Natural killer cell (primary cell): ENCODE results near the gene TTK. TPM values are rescaled to one million over a fixed set of nuclear protein-coding genes. Genes with fewer than 3 reads are reported as not detected.

Experiments
- ATAC-seq, 3 donors: fragments of 150-1000 bp in 2 of 3; fragments of 200-7000 bp in 1 of 3; cut with Tn5 transposase; 1 replicate in 1 of 3; 2 replicates in 2 of 3; pipeline ENCODE4 v1.10.0; 2021; ENCODE audit warnings: mild to moderate bottlenecking in 2 of 3, moderate library complexity in 2 of 3
- DNase-seq, 2 donors: peaks; one replicate each; pipeline versions ENCODE4 v3.0.0 to v3.0.0-alpha.2; 2013 to 2021; ENCODE audit warnings: mixed read lengths in 1 of 2
- H3K27ac ChIP-seq: one replicate; pipeline ENCODE4 v1.5.1; 2013; ENCODE audit warnings: mild to moderate bottlenecking, low read length
- H3K27me3 ChIP-seq: one replicate; pipeline ENCODE4 v1.6.1; 2013; ENCODE audit warnings: low read length; ENCODE audit not compliant: control insufficient read depth, insufficient read depth
- H3K36me3 ChIP-seq: one replicate; pipeline ENCODE4 v1.6.1; 2013; ENCODE audit warnings: low read length; ENCODE audit not compliant: control insufficient read depth, insufficient read depth
- H3K4me1 ChIP-seq: one replicate; pipeline ENCODE4 v1.6.1; 2013; ENCODE audit warnings: low read length; ENCODE audit not compliant: control insufficient read depth, insufficient read depth
- H3K4me3 ChIP-seq: one replicate; pipeline ENCODE4 v1.5.1; 2013; ENCODE audit warnings: low read length
- H3K9me3 ChIP-seq: one replicate; pipeline ENCODE4 v1.6.1; 2013; ENCODE audit warnings: low read length; ENCODE audit not compliant: control insufficient read depth, insufficient read depth
- H3K27ac Mint-ChIP-seq, 2 donors: one replicate each; pipeline ENCODE4 v1.8.0; 2022; ENCODE audit warnings: mild to moderate bottlenecking in 2 of 2, mixed read lengths in 2 of 2, moderate library complexity in 1 of 2
- H3K27me3 Mint-ChIP-seq, 2 donors: one replicate each; pipeline ENCODE4 v1.8.0; 2022; ENCODE audit warnings: low read depth in 2 of 2, mixed read lengths in 2 of 2
- H3K36me3 Mint-ChIP-seq: one replicate; pipeline ENCODE4 v1.8.0; 2022; ENCODE audit warnings: mixed read lengths
- H3K4me1 Mint-ChIP-seq, 2 donors: one replicate each; pipeline ENCODE4 v1.8.0; 2022; ENCODE audit warnings: mixed read lengths in 2 of 2
- H3K4me3 Mint-ChIP-seq: one replicate; pipeline ENCODE4 v1.8.0; 2022; ENCODE audit warnings: mild to moderate bottlenecking, moderate library complexity, mixed read lengths
- H3K9me3 Mint-ChIP-seq, 2 donors: one replicate each; pipeline ENCODE4 v1.8.0; 2022; ENCODE audit warnings: mixed read lengths in 2 of 2
- WGBS: methylation state at CpG from one replicate; pipeline ENCODE4 v1.1.7; 2013; ENCODE audit warnings: missing lambda C conversion rate; ENCODE audit not compliant: insufficient coverage; 5-methylcytosine and 5-hydroxymethylcytosine counted together
- intact Hi-C: fragments of 100-400 bp; cut with micrococcal nuclease; formaldehyde crosslinking; loops from one replicate; pipeline ENCODE4 v1.14.2; 2022
- total RNA-seq, 4 donors: library from RNA; stranded (reverse); fragments of 120-200 nt in 1 of 4; gene quantifications; one replicate each; pipeline versions ENCODE4 v1.2.3 to v1.2.4, GENCODE V29; 2013 to 2022
- TF ChIP-seq, protein P1 (sequence below): fragments of 200-600 bp; IDR thresholded peaks from one replicate; pipeline ENCODE4 v1.8.0; 2022; ENCODE audit warnings: antibody characterized with exemption

The TTK gene
- total RNA-seq, 3 donors from 2014 or later (not counting 1 experiment from before 2014, with no cell fraction given), result 0.87 to 1.7 (median 1.2) TPM

DNA sequence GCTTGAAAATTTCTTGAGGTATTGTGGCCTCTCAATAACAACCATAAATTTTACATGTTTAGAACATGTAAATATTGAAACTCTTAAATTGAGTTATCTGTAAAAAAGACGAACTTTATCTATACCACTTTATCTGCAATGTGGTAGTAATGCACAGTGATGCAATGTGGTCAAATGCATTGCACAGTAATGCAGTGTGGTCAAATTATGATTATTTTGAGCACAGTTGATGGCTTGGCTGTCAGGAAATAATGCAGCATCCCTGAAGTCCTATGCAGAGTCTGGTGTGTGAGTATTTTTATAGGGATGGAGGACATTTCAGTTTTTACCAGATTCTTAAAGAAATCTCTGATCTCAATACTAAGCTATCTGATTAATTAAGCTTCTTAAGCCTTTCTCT, 5.1 kb downstream of the TTK start:
- no peak overlapping the region for H3K4me3 ChIP-seq
- TF ChIP-seq, protein P1, sequence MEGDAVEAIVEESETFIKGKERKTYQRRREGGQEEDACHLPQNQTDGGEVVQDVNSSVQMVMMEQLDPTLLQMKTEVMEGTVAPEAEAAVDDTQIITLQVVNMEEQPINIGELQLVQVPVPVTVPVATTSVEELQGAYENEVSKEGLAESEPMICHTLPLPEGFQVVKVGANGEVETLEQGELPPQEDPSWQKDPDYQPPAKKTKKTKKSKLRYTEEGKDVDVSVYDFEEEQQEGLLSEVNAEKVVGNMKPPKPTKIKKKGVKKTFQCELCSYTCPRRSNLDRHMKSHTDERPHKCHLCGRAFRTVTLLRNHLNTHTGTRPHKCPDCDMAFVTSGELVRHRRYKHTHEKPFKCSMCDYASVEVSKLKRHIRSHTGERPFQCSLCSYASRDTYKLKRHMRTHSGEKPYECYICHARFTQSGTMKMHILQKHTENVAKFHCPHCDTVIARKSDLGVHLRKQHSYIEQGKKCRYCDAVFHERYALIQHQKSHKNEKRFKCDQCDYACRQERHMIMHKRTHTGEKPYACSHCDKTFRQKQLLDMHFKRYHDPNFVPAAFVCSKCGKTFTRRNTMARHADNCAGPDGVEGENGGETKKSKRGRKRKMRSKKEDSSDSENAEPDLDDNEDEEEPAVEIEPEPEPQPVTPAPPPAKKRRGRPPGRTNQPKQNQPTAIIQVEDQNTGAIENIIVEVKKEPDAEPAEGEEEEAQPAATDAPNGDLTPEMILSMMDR, result no peak
- Mint-ChIP-seq H3K4me3 (no peak overlapping the region), H3K36me3 (no peaks in the 10 kb centered on the region), H3K27ac (no peak overlapping the region), H3K4me1 (peaks cover 0 to 6% of the 10 kb centered on the region in 2 donors), H3K27me3 (no peaks in the 10 kb centered on the region), H3K9me3 (no peaks in the 10 kb centered on the region)
- no peak for ATAC-seq
- WGBS, result no CpG with 5 or more reads among the region's 1 CpG
- H3K27ac ChIP-seq, result no peak overlapping the region
- DNase-seq, result no peak
- no peaks in the 10 kb centered on the region for H3K9me3 ChIP-seq
- peaks cover 3% of the 10 kb centered on the region for H3K4me1 ChIP-seq
- no peaks in the 10 kb centered on the region for H3K36me3 ChIP-seq
- no peaks in the 10 kb centered on the region for H3K27me3 ChIP-seq
- intact Hi-C loops, result loop anchor here (10.0 kb wide), 1 partner anchor 935 kb away; the partner anchor contains the start of gene PHIP

GRCh38 chr6:80010288-80010687, 5.8 kb downstream of the TTK start:
- ATAC-seq, result no peak
- no peaks in the 10 kb centered on the region for H3K9me3 Mint-ChIP-seq
- Histone ChIP-seq H3K4me3 (no peak overlapping the region), H3K4me1 (no peaks in the 10 kb centered on the region), H3K27ac (no peak overlapping the region), H3K9me3 (no peaks in the 10 kb centered on the region), H3K36me3 (no peaks in the 10 kb centered on the region), H3K27me3 (no peaks in the 10 kb centered on the region)
- no peak overlapping the region for H3K27ac Mint-ChIP-seq
- DNase-seq, result peak in 1 of 2 donors; percentile 17
- no peak overlapping the region for H3K4me3 Mint-ChIP-seq
- 56% methylated on average over 1 of the region's 2 CpGs for WGBS
- H3K36me3 Mint-ChIP-seq, result no peaks in the 10 kb centered on the region
- H3K4me1 Mint-ChIP-seq, result no peaks in the 10 kb centered on the region
- H3K27me3 Mint-ChIP-seq, result no peaks in the 10 kb centered on the region
- intact Hi-C loops, result no loop called here
- TF ChIP-seq, protein P1, result no peak

DNA sequence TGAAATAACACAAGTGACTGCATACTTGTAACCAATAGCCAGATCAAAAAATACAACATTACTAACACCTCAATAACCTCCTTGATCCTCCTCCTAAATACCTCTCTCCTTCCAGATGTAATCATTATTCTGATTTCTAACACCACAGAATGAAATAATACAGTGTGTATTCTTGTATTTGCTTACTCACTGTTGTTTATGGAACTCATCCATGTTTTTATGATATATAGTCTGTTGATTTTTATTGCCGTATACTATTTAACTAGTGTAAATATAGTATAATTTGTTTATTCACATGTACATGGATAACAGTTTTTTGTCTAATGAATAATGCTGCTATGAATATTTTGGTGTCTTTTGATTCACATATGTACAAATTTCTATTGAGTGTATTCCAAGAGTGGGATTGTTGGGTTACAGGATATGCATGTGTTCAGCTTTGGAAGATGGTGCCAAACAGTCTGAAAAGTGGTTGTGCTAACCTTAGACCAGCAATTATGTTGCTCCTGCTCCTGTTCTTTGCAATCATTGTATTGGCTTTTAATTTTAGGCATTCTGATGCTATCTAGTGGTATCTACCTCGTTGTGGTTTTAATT, 11.5 kb downstream of the TTK start:
- H3K27me3 Mint-ChIP-seq, result no peaks in the 10 kb centered on the region
- intact Hi-C loops, result no loop called here
- 67% methylated on average over 1 of the region's 2 CpGs for WGBS
- H3K4me3 Mint-ChIP-seq, result no peak overlapping the region
- H3K36me3 ChIP-seq, result no peaks in the 10 kb centered on the region
- no peaks in the 10 kb centered on the region for H3K9me3 Mint-ChIP-seq
- TF ChIP-seq, protein P1, result no peak
- no peak for DNase-seq
- no peaks in the 10 kb centered on the region for H3K36me3 Mint-ChIP-seq
- H3K27ac ChIP-seq, result no peak overlapping the region
- H3K4me3 ChIP-seq, result no peak overlapping the region
- no peaks in the 10 kb centered on the region for H3K4me1 Mint-ChIP-seq
- H3K4me1 ChIP-seq, result no peaks in the 10 kb centered on the region
- no peak for ATAC-seq
- no peaks in the 10 kb centered on the region for H3K27me3 ChIP-seq
- H3K27ac Mint-ChIP-seq, result no peak overlapping the region
- no peaks in the 10 kb centered on the region for H3K9me3 ChIP-seq
